Sigmoid colon (tissue), 7 donors: Measurements from ENCODE around the gene BRD3. TPM values are rescaled to one million over a fixed set of nuclear protein-coding genes. Genes with fewer than 3 reads are reported as not detected.
A peak's percentile ranks its signal among the peaks of the same experiment; 100 is the strongest.

ENCODE experiments used
- DNase-seq: peaks from one replicate; pipeline ENCODE4 v3.0.0-alpha.2; 2019
- H3K27ac ChIP-seq, 4 donors: fragments of 200-600 bp; sonication (generic); one replicate each; pipeline ENCODE4 v1.5.1; 2016 to 2019; ENCODE audit warnings: mild to moderate bottlenecking in 1 of 4
- H3K27me3 ChIP-seq, 3 donors: fragments of 200-600 bp; sonication (generic); one replicate each; pipeline ENCODE4 v1.5.1; 2019; ENCODE audit warnings: mild to moderate bottlenecking in 1 of 3
- H3K36me3 ChIP-seq, 4 donors: fragments of 200-600 bp; sonication (generic); one replicate each; pipeline ENCODE4 v1.5.1; 2016 to 2019
- H3K4me1 ChIP-seq, 4 donors: fragments of 200-600 bp; sonication (generic); one replicate each; pipeline ENCODE4 v1.5.1; 2017 to 2019
- H3K4me3 ChIP-seq, 4 donors: fragments of 200-600 bp; sonication (generic); one replicate each; pipeline ENCODE4 v1.5.1; 2017 to 2019; ENCODE audit warnings: mild to moderate bottlenecking in 2 of 4, moderate library complexity in 1 of 4
- H3K9me3 ChIP-seq, 4 donors: fragments of 200-600 bp in 3 of 4; sonication (generic) in 3 of 4; one replicate each; pipeline versions ENCODE4 v1.5.1 to v1.6.1; 2013 to 2019
- CTCF ChIP-seq, 4 experiments: fragments of 450-650 bp in 3 of 4; fragments of 200-600 bp in 1 of 4; IDR thresholded peaks; one replicate each; pipeline ENCODE4 v1.5.1; 2016 to 2019; ENCODE audit warnings: antibody characterized with exemption in 4 of 4, mild to moderate bottlenecking in 3 of 4, moderate library complexity in 2 of 4
- EP300 ChIP-seq, 4 donors: sonication (generic); formaldehyde crosslinking; IDR thresholded peaks; one replicate each; pipeline ENCODE4 v1.6.1; 2017; ENCODE audit warnings: antibody characterized with exemption in 4 of 4
- POLR2A ChIP-seq, 2 donors: fragments of 450-650 bp; IDR thresholded peaks; one replicate each; pipeline ENCODE4 v1.6.1; 2016; ENCODE audit warnings: antibody characterized with exemption in 2 of 2, mild to moderate bottlenecking in 2 of 2, moderate library complexity in 2 of 2
- POLR2AphosphoS5 ChIP-seq, 4 donors: sonication (generic); formaldehyde crosslinking; IDR thresholded peaks; one replicate each; pipeline ENCODE4 v1.6.1; 2017; ENCODE audit warnings: antibody characterized with exemption in 4 of 4
- WGBS, 2 donors: extraction: QIAGEN DNeasy Blood & Tissue Kit; methylation state at CpG; one replicate each; pipeline ENCODE4 v1.1.7; 2013; 5-methylcytosine and 5-hydroxymethylcytosine counted together
- intact Hi-C: fragments of 100-400 bp; cut with DNase I; formaldehyde crosslinking; loops from one replicate; pipeline ENCODE4 v1.15.1; 2023
- polyA plus RNA-seq, 3 donors: library from polyadenylated mRNA; stranded (reverse); fragments of 200-250 nt; gene quantifications; one replicate each; pipeline ENCODE4 v1.2.3, GENCODE V29; 2013
- total RNA-seq, 4 donors: library from RNA; depleted of rRNA; stranded (reverse); fragments of >200 nt; gene quantifications; one replicate each; pipeline ENCODE4 v1.1.0, GENCODE V29; 2016
- donor health status: healthy with polysubstance abuse.
- donor health status: Bipolar disorder and iron deficiency.
- donor health status: healthy.

The BRD3 gene
- total and polyA plus RNA-seq, 7 donors, result 4.4 to 34.5 (median 21.8) TPM

GRCh38 chr9:134061688-134062371 is 6.0 kb downstream of the BRD3 start:
- TF ChIP-seq POLR2A (IDR thresholded peaks at IDR 0.05) (no peak), EP300 (IDR thresholded peaks at IDR 0.05) (no peak), CTCF (IDR thresholded peaks at IDR 0.05) (no peak), POLR2AphosphoS5 (IDR thresholded peaks at IDR 0.05) (no peak)
- intact Hi-C loops, result no loop called here
- no peaks in the 10 kb centered on the region for H3K27me3 ChIP-seq
- no peaks in the 10 kb centered on the region for H3K36me3 ChIP-seq
- DNase-seq, result peak; percentile 56
- H3K9me3 ChIP-seq, result no peaks in the 10 kb centered on the region
- 73 to 76% methylated on average over 22 of the region's 22 CpGs for WGBS, 2 donors
- H3K4me1 ChIP-seq, result peaks cover 0 to 100% (median 93%) of the 10 kb centered on the region in 4 donors
- no peak overlapping the region for H3K4me3 ChIP-seq
- H3K27ac ChIP-seq, result no peak overlapping the region

GRCh38 chr9:134061019-134061687 is 6.7 kb downstream of the BRD3 start:
- Histone ChIP-seq H3K9me3 (no peaks in the 10 kb centered on the region), H3K4me3 (no peak overlapping the region), H3K36me3 (no peaks in the 10 kb centered on the region), H3K27me3 (no peaks in the 10 kb centered on the region), H3K27ac (no peak overlapping the region), H3K4me1 (peaks cover 0 to 100% (median 93%) of the 10 kb centered on the region in 4 donors)
- WGBS, 2 donors, result 85 to 91% methylated on average over 4 of the region's 4 CpGs
- intact Hi-C loops, result no loop called here
- TF ChIP-seq EP300 (IDR thresholded peaks at IDR 0.05) (no peak), CTCF (IDR thresholded peaks at IDR 0.05) (no peak), POLR2AphosphoS5 (IDR thresholded peaks at IDR 0.05) (no peak), POLR2A (IDR thresholded peaks at IDR 0.05) (no peak)
- DNase-seq, result peak; percentile 55

DNA sequence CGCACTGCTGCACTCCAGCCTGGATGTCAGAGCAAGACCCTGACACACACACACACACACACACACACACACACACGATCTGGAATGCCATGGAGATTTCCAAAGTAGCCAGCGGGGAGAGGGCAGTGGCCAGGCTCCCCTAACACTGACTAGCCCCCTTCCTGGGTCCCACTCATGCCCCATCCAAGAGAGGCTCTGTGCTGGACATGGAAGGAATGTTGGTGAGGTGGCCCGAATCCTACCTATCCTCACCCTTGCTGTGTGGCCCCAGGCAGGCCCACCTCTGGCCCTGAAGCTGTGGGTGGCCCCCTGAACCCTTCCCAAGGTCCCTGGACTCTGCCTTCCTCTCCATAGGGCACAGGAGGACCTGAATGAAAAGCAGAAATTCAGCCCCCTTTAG is 7.3 kb downstream of the BRD3 start:
- Histone ChIP-seq H3K27ac (no peak overlapping the region), H3K4me1 (peaks cover 0 to 100% (median 93%) of the 10 kb centered on the region in 4 donors), H3K27me3 (no peaks in the 10 kb centered on the region), H3K9me3 (no peaks in the 10 kb centered on the region), H3K4me3 (no peak overlapping the region), H3K36me3 (no peaks in the 10 kb centered on the region)
- TF ChIP-seq CTCF (IDR thresholded peaks at IDR 0.05) (no peak), EP300 (IDR thresholded peaks at IDR 0.05) (no peak), POLR2A (IDR thresholded peaks at IDR 0.05) (no peak), POLR2AphosphoS5 (IDR thresholded peaks at IDR 0.05) (no peak)
- intact Hi-C loops, result no loop called here
- DNase-seq, result peak; percentile 48
- WGBS, 2 donors, result 73 to 78% methylated on average over 4 of the region's 4 CpGs

DNA sequence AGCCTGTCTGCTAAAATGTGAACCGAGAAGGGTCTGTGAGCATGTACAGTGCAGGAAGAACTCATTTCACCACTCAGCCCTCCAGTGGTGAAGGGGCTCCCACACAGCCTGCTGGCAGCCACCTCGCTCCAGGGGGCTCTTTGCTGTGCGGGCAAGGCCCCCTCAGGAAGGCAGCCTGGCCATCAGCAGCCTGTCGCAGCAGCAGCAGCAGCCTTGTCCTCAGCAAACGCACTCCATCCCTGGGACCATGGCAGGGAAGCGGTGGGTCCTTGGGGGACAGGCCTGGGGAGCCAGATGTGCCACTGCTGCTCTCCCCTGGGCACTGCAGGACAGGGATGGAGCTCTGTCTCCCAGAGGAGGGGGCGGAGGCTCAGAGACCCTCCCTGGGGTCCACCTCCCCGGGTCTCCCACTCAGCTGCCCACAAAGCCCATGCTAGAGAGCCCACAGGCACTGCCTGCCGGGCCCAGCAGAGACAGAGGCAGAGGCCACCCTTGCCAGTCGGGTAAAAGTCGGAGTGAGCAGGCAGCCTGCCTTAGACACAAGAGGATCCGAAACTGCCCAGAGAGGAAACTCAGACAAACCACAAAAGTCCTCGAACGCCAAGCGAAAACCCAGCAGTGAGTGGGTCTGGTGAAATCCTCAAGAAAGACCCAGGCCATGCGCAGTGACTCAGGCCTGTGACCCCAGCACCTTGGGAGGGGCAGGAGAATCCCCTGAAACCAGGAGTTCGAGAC is 8.0 kb downstream of the BRD3 start:
- H3K9me3 ChIP-seq, result no peaks in the 10 kb centered on the region
- intact Hi-C loops, result no loop called here
- no peak overlapping the region for H3K27ac ChIP-seq
- peaks cover 0 to 100% (median 93%) of the 10 kb centered on the region in 4 donors for H3K4me1 ChIP-seq
- H3K4me3 ChIP-seq, result no peak overlapping the region
- H3K27me3 ChIP-seq, result no peaks in the 10 kb centered on the region
- H3K36me3 ChIP-seq, result no peaks in the 10 kb centered on the region
- DNase-seq, result peak; percentile 67
- TF ChIP-seq EP300 (IDR thresholded peaks at IDR 0.05), result no peak
- TF ChIP-seq POLR2AphosphoS5 (IDR thresholded peaks at IDR 0.05), result no peak
- no peak for TF ChIP-seq POLR2A (IDR thresholded peaks at IDR 0.05)
- no peak for TF ChIP-seq CTCF (IDR thresholded peaks at IDR 0.05)
- 63 to 84% methylated on average over 17 of the region's 17 CpGs for WGBS, 2 donors
